ENCODE data around the gene ADORA3. TPM values are rescaled to one million over a fixed set of nuclear protein-coding genes. Genes with fewer than 3 reads are reported as not detected.

The ADORA3 gene
- total and polyA plus RNA-seq, 2 of the 8 experiments (the other 6 are each of a cell fraction or from before 2014, with no cell fraction given) = 0.03 TPM; not detected in 1

- TF ChIP-seq CHD7 (IDR thresholded peaks at IDR 0.05; ENCODE audit: insufficient replicate concordance, low read length) (no peak), CBX8 (IDR thresholded peaks at IDR 0.05; ENCODE audit: borderline replicate concordance, low read depth, low read length) (no peak), EP300 (IDR thresholded peaks at IDR 0.05; ENCODE audit: borderline replicate concordance in 1 of 2, low read depth in 2 of 2, low read length in 2 of 2) (no peak), SUZ12 (IDR thresholded peaks at IDR 0.05; ENCODE audit: low read length) (no peak), POLR2AphosphoS5 (IDR thresholded peaks at IDR 0.05; ENCODE audit: low read depth, low read length) (no peak), JUND (IDR thresholded peaks at IDR 0.05; ENCODE audit: low read length) (no peak), CREB1 (IDR thresholded peaks at IDR 0.05) (no peak), CBX5 (IDR thresholded peaks at IDR 0.05; ENCODE audit: low read depth, low read length) (no peak)
These were observed 13.2 kb downstream of the ADORA3 start (continued) for GRCh38 chr1:111490220-111490619.

Measured in H1 (cell line).